SK-N-SH (cell line): ENCODE data around the gene ARL6IP4. TPM values are rescaled to one million over a fixed set of nuclear protein-coding genes. Genes with fewer than 3 reads are reported as not detected.

Experiments used
- CTCF ChIA-PET: fragments of 300-600, 350-600 bp; formaldehyde crosslinking; extraction: SDS; loops from one replicate; lab custom pipeline; 2021; lab: Yijun Ruan, JAX
- POLR2A ChIA-PET: fragments of 350-600 bp; sonication (Branson Sonifier 250); formaldehyde crosslinking; extraction: SDS; loops from one replicate; lab custom pipeline; 2020; ENCODE audit warnings: antibody characterized with exemption, inconsistent platforms; lab: Yijun Ruan, JAX
- DNase-seq: peaks from one replicate; pipeline ENCODE4 v3.0.0; 2012
- H2AFZ ChIP-seq: fragments of 200-600 bp; sonication (generic); 2 replicates; pipeline ENCODE4 v1.8.1; 2016; ENCODE audit warnings: antibody characterized with exemption, mild to moderate bottlenecking, low read depth
- H3F3A ChIP-seq: fragments of 200-600 bp; sonication (generic); replicated peaks from 2 replicates; pipeline ENCODE3; 2016; ENCODE audit warnings: antibody characterized with exemption, mild to moderate bottlenecking; ENCODE audit not compliant: insufficient read depth
- H3K27ac ChIP-seq, 2 experiments: fragments of 200-500 bp in 1 of 2; fragments of 200-600 bp in 1 of 2; sonication (Bioruptor generic) in 1 of 2; sonication (generic), shearing (Covaris generic) in 1 of 2; 2 replicates each; pipeline versions ENCODE4 v1.5.1 to v1.6.1; 2014 to 2016; ENCODE audit warnings: low read depth in 2 of 2, inconsistent platforms in 1 of 2, low read length in 1 of 2, mild to moderate bottlenecking in 1 of 2, mixed read lengths in 1 of 2
- H3K27me3 ChIP-seq: fragments of 200-600 bp; sonication (generic), shearing (Covaris generic); 2 replicates; pipeline ENCODE4 v1.6.1; 2016; ENCODE audit warnings: mixed run types; ENCODE audit not compliant: insufficient read depth
- H3K36me3 ChIP-seq, 2 experiments: fragments of 200-500 bp in 1 of 2; fragments of 200-600 bp in 1 of 2; sonication (Bioruptor generic) in 1 of 2; sonication (generic) in 1 of 2; replicated peaks in 1 of 2; 2 replicates each; pipeline versions ENCODE3 to v1.5.1; 2014 to 2016; ENCODE audit warnings: low read length in 1 of 2, mild to moderate bottlenecking in 1 of 2; ENCODE audit not compliant: insufficient read depth in 2 of 2, control insufficient read depth in 1 of 2
- H3K4me1 ChIP-seq, 2 experiments: fragments of 200-500 bp in 1 of 2; fragments of 200-600 bp in 1 of 2; sonication (Bioruptor generic) in 1 of 2; sonication (generic), shearing (Covaris generic) in 1 of 2; 2 replicates each; pipeline versions ENCODE4 v1.5.1 to v1.6.1; 2014 to 2016; ENCODE audit warnings: low read depth in 1 of 2, low read length in 1 of 2, mixed run types in 1 of 2; ENCODE audit not compliant: insufficient read depth in 2 of 2, control insufficient read depth in 1 of 2
- H3K4me2 ChIP-seq: fragments of 200-600 bp; sonication (generic), shearing (Covaris generic); 2 replicates; pipeline ENCODE4 v1.6.1; 2017; ENCODE audit warnings: mixed run types
- H3K4me3 ChIP-seq, 2 experiments: fragments of 200-500 bp in 1 of 2; fragments of 200-600 bp in 1 of 2; sonication (Bioruptor generic) in 1 of 2; sonication (generic), shearing (Covaris generic) in 1 of 2; 2 replicates each; pipeline versions ENCODE4 v1.5.1 to v1.8.1; 2014 to 2016; ENCODE audit warnings: low read depth in 2 of 2, inconsistent platforms in 1 of 2, low read length in 1 of 2, mild to moderate bottlenecking in 1 of 2, mixed read lengths in 1 of 2, moderate library complexity in 1 of 2
- H3K79me2 ChIP-seq: fragments of 200-600 bp; sonication (generic); 2 replicates; pipeline ENCODE4 v1.8.1; 2017; ENCODE audit warnings: mild to moderate bottlenecking; ENCODE audit not compliant: insufficient read depth
- H3K9ac ChIP-seq: fragments of 200-600 bp; sonication (generic); 2 replicates; pipeline ENCODE4 v1.6.1; 2017; ENCODE audit warnings: mixed run types
- H3K9me2 ChIP-seq: fragments of 200-600 bp; sonication (generic); 2 replicates; pipeline ENCODE4 v1.6.1; 2017; ENCODE audit warnings: mixed run types
- H3K9me3 ChIP-seq: fragments of 200-600 bp; sonication (generic); 2 replicates; pipeline ENCODE4 v1.6.1; 2017; ENCODE audit warnings: mixed run types, mild to moderate bottlenecking, moderate library complexity
- H4K20me1 ChIP-seq: fragments of 200-600 bp; sonication (generic); 2 replicates; pipeline ENCODE4 v1.6.1; 2017; ENCODE audit warnings: mild to moderate bottlenecking, mixed run types; ENCODE audit not compliant: insufficient read depth
- CHD2 ChIP-seq: fragments of 150-350 bp; IDR thresholded peaks from 2 replicates; pipeline ENCODE4 v1.6.1; 2018; ENCODE audit warnings: low read length; ENCODE audit not compliant: partially characterized antibody
- ELF1 ChIP-seq: IDR thresholded peaks from 2 replicates; pipeline ENCODE4 v1.4.0; 2012
- EP300 ChIP-seq, 2 experiments: IDR thresholded peaks; 2 replicates each; pipeline versions ENCODE4 v1.4.0 to v1.6.1; 2012; ENCODE audit warnings: borderline replicate concordance in 1 of 2, low read depth in 1 of 2, low read length in 1 of 2
- EZH2phosphoT487 ChIP-seq: fragments of 200-600 bp; sonication (generic); IDR thresholded peaks from 2 replicates; pipeline ENCODE4 v1.6.1; 2017; ENCODE audit warnings: low read depth, mixed run types, mild to moderate bottlenecking, antibody characterized with exemption, moderate library complexity, borderline replicate concordance
- FOSL2 ChIP-seq: IDR thresholded peaks from 2 replicates; pipeline ENCODE4 v1.4.0; 2012; ENCODE audit warnings: low read depth, mild to moderate bottlenecking, moderate library complexity, borderline replicate concordance
- FOXJ3 ChIP-seq: sonication (generic); formaldehyde crosslinking; IDR thresholded peaks from 2 replicates; pipeline ENCODE4 v1.5.1; 2020; ENCODE audit warnings: mild to moderate bottlenecking, missing genetic modification reagents
- FOXM1 ChIP-seq: IDR thresholded peaks from 2 replicates; pipeline ENCODE4 v1.4.0; 2012; ENCODE audit warnings: low read depth, mild to moderate bottlenecking
- GABPA ChIP-seq: IDR thresholded peaks from 2 replicates; pipeline ENCODE4 v1.4.0; 2012; ENCODE audit warnings: low read depth, mild to moderate bottlenecking
- GATA2 ChIP-seq: sonication (generic); formaldehyde crosslinking; IDR thresholded peaks from 2 replicates; pipeline ENCODE4 v1.5.0; 2020; ENCODE audit warnings: mild to moderate bottlenecking, missing genetic modification reagents
- MXI1 ChIP-seq: IDR thresholded peaks from 2 replicates; pipeline ENCODE4 v1.6.1; 2012; ENCODE audit warnings: mild to moderate bottlenecking, low read depth, low read length, improper control_type of control experiment
- NFIC ChIP-seq: IDR thresholded peaks from 2 replicates; pipeline ENCODE4 v1.4.0; 2012; ENCODE audit warnings: borderline replicate concordance
- POLR2AphosphoS5 ChIP-seq: IDR thresholded peaks from 2 replicates; pipeline ENCODE4 v1.6.1; 2012; ENCODE audit warnings: low read depth, low read length
- RAD21 ChIP-seq: IDR thresholded peaks from 2 replicates; pipeline ENCODE4 v1.6.1; 2012; ENCODE audit warnings: mild to moderate bottlenecking, low read length
- RCOR1 ChIP-seq: fragments of 150-350 bp; IDR thresholded peaks from 2 replicates; pipeline ENCODE4 v1.6.1; 2017; ENCODE audit warnings: antibody characterized with exemption, low read length
- RFX5 ChIP-seq: IDR thresholded peaks from 2 replicates; pipeline ENCODE4 v1.6.1; 2012; ENCODE audit warnings: mild to moderate bottlenecking, improper control_type of control experiment, low read length
- SMC3 ChIP-seq: IDR thresholded peaks from 2 replicates; pipeline ENCODE4 v1.6.1; 2012; ENCODE audit warnings: low read depth, low read length, improper control_type of control experiment
- TAF1 ChIP-seq: IDR thresholded peaks from 2 replicates; pipeline ENCODE4 v1.6.1; 2012; ENCODE audit warnings: low read depth, mild to moderate bottlenecking, low read length, moderate library complexity, borderline replicate concordance
- TCF12 ChIP-seq: IDR thresholded peaks from 2 replicates; pipeline ENCODE4 v1.4.0; 2012
- WGBS: methylation state at CpG from one replicate; pipeline ENCODE4 v1.1.6; 2017; ENCODE audit warnings: low lambda C conversion rate; 5-methylcytosine and 5-hydroxymethylcytosine counted together
- polyA plus RNA-seq, 3 experiments: library from polyadenylated mRNA; depleted of rRNA; stranded (reverse); fragments of >200 nt; gene quantifications; 2 replicates each; pipeline ENCODE4 v1.2.3, GENCODE V29; 2012
- TF ChIP-seq, protein P1 (sequence below): fragments of 200-600 bp; sonication (generic); IDR thresholded peaks from 2 replicates; pipeline ENCODE4 v1.6.1; 2017; ENCODE audit warnings: antibody characterized with exemption, mild to moderate bottlenecking, moderate library complexity
- TF ChIP-seq, protein P2 (sequence below): fragments of 150-350 bp; IDR thresholded peaks from 2 replicates; pipeline ENCODE4 v1.6.1; 2017; ENCODE audit warnings: antibody characterized with exemption, low read length, low read depth, borderline replicate concordance
- TF ChIP-seq, protein P3 (sequence below): IDR thresholded peaks from 2 replicates; pipeline ENCODE4 v1.4.0; 2012; ENCODE audit warnings: low read depth, borderline replicate concordance
- TF ChIP-seq, protein P4 (sequence below): IDR thresholded peaks from 2 replicates; pipeline ENCODE4; 2012
- TF ChIP-seq, protein P5 (sequence below): IDR thresholded peaks from 2 replicates; pipeline ENCODE4 v1.4.0; 2012; ENCODE audit warnings: low read depth
- TF ChIP-seq, protein P6 (sequence below): fragments of 150-350 bp; IDR thresholded peaks from 2 replicates; pipeline ENCODE4 v1.6.1; 2016; ENCODE audit warnings: mild to moderate bottlenecking, low read depth, low read length

ARL6IP4 gene
- polyA plus RNA-seq, 1 of the 3 experiments (the other 2 are of a cell fraction), result 370 TPM

DNA sequence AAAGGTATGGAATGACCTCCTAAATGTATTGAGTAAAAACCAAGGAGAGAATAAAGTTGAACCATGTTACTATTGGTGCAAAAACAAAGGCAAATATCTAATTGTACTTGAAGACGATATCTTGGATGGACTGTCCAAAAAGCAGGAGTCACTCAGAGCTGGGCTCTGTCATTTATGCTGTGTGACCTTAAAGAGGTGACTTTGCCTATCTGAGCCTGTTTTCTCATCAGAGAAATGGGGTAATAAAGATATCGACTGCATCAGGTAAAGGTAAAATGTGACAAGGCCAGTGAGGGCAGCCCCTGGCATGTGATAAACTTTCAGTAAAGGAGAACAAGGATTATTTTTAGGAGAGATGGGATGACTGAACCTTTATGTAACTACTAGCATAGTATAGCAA lies 12.4 kb upstream of the ARL6IP4 start (continued):
- TF ChIP-seq, protein P1, sequence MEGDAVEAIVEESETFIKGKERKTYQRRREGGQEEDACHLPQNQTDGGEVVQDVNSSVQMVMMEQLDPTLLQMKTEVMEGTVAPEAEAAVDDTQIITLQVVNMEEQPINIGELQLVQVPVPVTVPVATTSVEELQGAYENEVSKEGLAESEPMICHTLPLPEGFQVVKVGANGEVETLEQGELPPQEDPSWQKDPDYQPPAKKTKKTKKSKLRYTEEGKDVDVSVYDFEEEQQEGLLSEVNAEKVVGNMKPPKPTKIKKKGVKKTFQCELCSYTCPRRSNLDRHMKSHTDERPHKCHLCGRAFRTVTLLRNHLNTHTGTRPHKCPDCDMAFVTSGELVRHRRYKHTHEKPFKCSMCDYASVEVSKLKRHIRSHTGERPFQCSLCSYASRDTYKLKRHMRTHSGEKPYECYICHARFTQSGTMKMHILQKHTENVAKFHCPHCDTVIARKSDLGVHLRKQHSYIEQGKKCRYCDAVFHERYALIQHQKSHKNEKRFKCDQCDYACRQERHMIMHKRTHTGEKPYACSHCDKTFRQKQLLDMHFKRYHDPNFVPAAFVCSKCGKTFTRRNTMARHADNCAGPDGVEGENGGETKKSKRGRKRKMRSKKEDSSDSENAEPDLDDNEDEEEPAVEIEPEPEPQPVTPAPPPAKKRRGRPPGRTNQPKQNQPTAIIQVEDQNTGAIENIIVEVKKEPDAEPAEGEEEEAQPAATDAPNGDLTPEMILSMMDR, result no peak
- TF ChIP-seq RCOR1, result no peak

DNA sequence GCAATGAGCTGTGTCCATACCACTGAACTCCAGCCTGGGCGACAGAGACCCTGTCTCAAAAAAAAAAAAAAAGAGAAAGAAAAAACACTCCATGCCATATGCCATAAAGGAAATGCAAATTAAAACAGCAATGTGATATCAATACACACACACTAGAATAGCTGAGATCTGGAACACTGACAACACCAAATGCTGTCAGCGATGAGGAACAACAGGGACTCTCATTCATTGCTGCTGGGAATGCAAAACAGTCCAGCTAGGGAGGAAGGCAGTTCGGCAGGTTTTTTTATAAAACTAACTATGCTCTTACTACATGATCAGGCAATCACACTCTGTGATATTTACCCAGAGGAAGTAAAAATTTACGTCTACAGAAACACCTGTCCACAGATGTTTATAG lies 10.8 kb upstream of the ARL6IP4 start:
- WGBS, result 36% methylated on average over 4 of the region's 4 CpGs
- POLR2A ChIA-PET, result interaction anchor here (0.9 to 1.5 kb wide), 4 partner anchors 8 to 264 kb away, joined by 3 to 6 read pairs (median 4); partner anchors contain the start of genes MPHOSPH9 and MTRFR
- H4K20me1 ChIP-seq, result no peaks in the 10 kb centered on the region

More for the DNA sequence above, 10.8 kb upstream of the ARL6IP4 start:
- DNase-seq, result peak; percentile 63
- Histone ChIP-seq H3K9me2 (no peaks in the 10 kb centered on the region), H3K4me2 (no peak overlapping the region), H3K4me3 (no peak overlapping the region), H3K4me1 (peaks cover 0 to 15% of the 10 kb centered on the region in 2 experiments; a peak in 2 of 4 replicates), H3F3A (peaks cover 8% of the 10 kb centered on the region), H3K27me3 (no peaks in the 10 kb centered on the region), H3K27ac (no peak overlapping the region), H3K36me3 (no peaks in the 10 kb centered on the region), H3K9me3 (no peaks in the 10 kb centered on the region), H3K79me2 (peaks cover 11% of the 10 kb centered on the region), H2AFZ (no peak overlapping the region), H3K9ac (no peak overlapping the region)
- CTCF ChIA-PET, result interaction anchor here (0.9 to 3.1 kb wide), 5 partner anchors 9 to 176 kb away, joined by 3 to 11 read pairs (median 5); no protein-coding TSS in a partner anchor
- no peak for TF ChIP-seq ELF1
- TF ChIP-seq RAD21, result no peak
- TF ChIP-seq TCF12, result peak; percentile 25; the same call in 1 of the 2 replicates
- no peak for TF ChIP-seq FOXM1
- TF ChIP-seq, protein P1, result no peak
- 0 out of 2 replicates have a peak, but pooled peaks have one; percentile 58 for TF ChIP-seq FOXJ3 (CRISPR knock-in tag)
- TF ChIP-seq, protein P2, sequence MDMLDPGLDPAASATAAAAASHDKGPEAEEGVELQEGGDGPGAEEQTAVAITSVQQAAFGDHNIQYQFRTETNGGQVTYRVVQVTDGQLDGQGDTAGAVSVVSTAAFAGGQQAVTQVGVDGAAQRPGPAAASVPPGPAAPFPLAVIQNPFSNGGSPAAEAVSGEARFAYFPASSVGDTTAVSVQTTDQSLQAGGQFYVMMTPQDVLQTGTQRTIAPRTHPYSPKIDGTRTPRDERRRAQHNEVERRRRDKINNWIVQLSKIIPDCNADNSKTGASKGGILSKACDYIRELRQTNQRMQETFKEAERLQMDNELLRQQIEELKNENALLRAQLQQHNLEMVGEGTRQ, result no peak
- TF ChIP-seq, protein P3, sequence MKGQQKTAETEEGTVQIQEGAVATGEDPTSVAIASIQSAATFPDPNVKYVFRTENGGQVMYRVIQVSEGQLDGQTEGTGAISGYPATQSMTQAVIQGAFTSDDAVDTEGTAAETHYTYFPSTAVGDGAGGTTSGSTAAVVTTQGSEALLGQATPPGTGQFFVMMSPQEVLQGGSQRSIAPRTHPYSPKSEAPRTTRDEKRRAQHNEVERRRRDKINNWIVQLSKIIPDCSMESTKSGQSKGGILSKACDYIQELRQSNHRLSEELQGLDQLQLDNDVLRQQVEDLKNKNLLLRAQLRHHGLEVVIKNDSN, result no peak
- no peak for TF ChIP-seq MXI1
- no peak for TF ChIP-seq SMC3
- peak; percentile 54 for TF ChIP-seq CHD2
- TF ChIP-seq EP300 (IDR thresholded peaks at IDR 0.05; ENCODE audit: borderline replicate concordance in 1 of 2, low read depth in 1 of 2, low read length in 1 of 2), result peak in 1 of 2 experiments; percentile 70; a peak in 2 of 4 replicates
- TF ChIP-seq, protein P4, sequence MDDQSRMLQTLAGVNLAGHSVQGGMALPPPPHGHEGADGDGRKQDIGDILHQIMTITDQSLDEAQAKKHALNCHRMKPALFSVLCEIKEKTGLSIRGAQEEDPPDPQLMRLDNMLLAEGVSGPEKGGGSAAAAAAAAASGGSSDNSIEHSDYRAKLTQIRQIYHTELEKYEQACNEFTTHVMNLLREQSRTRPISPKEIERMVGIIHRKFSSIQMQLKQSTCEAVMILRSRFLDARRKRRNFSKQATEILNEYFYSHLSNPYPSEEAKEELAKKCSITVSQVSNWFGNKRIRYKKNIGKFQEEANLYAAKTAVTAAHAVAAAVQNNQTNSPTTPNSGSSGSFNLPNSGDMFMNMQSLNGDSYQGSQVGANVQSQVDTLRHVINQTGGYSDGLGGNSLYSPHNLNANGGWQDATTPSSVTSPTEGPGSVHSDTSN, result no peak
- no peak for TF ChIP-seq RFX5
- no peak for TF ChIP-seq FOSL2
- no peak for TF ChIP-seq TAF1
- TF ChIP-seq POLR2AphosphoS5, result no peak
- TF ChIP-seq EZH2phosphoT487, result no peak
- TF ChIP-seq, protein P5, sequence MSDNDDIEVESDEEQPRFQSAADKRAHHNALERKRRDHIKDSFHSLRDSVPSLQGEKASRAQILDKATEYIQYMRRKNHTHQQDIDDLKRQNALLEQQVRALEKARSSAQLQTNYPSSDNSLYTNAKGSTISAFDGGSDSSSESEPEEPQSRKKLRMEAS, result no peak
- no peak for TF ChIP-seq GABPA
- TF ChIP-seq, protein P6, sequence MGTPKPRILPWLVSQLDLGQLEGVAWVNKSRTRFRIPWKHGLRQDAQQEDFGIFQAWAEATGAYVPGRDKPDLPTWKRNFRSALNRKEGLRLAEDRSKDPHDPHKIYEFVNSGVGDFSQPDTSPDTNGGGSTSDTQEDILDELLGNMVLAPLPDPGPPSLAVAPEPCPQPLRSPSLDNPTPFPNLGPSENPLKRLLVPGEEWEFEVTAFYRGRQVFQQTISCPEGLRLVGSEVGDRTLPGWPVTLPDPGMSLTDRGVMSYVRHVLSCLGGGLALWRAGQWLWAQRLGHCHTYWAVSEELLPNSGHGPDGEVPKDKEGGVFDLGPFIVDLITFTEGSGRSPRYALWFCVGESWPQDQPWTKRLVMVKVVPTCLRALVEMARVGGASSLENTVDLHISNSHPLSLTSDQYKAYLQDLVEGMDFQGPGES, result no peak
- peak; percentile 91 for TF ChIP-seq RCOR1
- no peak for TF ChIP-seq NFIC
- peak; percentile 92 for TF ChIP-seq GATA2 (CRISPR knock-in tag)
